Dedifferentiated amniotic fluid mesenchymal stem cell (primary cell): ENCODE data around the gene PRRT2.
"Not testable (repeated sequence)": the region's sequence is repeated elsewhere in the genome, so short reads cannot be mapped to it uniquely, and the experiment has no call there.

Experiments
- DNase-seq: peaks from one replicate; pipeline ENCODE4 v3.0.0-alpha.2; 2016; ENCODE audit errors: extremely low spot score

The PRRT2 gene

GRCh38 chr16:29790949-29791844, 20.8 kb upstream of the PRRT2 start:
- DNase-seq: no peak

DNA sequence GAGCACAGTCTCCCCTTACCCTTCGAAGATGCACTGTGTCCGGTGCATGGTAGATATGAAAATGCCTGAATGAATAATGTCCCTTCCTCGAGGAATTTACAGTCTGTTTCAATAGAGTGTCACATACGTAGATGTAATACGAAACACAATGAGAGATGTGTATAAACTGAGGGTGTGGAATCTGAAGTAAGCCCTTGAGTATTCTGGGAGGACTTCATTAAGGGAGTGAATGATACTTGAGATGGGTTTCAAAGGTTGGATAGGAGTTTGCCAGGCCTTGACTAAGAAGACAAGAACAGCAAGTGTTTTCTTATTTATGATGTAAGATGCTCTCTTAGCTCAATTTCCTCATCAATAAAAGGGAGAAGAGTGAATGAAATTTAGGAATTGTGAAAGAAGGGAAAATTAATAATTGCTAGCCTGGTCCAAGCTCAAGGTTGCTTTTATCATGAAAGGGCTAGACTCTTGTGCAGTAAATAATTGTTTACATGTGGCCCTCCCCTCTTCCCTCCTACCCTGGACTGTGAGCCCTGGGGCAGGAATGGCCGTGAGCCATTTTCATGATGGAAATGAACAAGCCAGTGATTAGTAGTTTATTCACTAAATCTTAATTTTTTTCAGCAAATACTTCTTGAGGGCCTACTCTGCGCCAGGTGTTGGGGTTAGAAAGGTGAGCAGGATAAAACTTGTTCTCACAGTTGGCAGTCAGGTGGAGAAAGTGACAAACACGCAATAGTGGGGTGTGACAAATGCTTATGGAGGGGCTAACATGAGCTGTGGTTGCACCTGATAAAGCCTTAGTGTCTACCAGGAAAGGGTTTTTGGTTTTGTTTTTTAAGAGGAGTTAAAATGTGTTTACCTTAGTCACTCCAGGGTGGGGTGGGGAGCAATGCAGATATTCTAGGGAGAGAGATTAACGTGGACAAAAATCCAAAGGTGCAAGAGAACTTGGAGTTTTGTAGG, 19.9 kb upstream of the PRRT2 start:
- DNase-seq: no peak

GRCh38 chr16:29793153-29793552, 18.8 kb upstream of the PRRT2 start:
- DNase-seq: not testable (repeated sequence)

DNA sequence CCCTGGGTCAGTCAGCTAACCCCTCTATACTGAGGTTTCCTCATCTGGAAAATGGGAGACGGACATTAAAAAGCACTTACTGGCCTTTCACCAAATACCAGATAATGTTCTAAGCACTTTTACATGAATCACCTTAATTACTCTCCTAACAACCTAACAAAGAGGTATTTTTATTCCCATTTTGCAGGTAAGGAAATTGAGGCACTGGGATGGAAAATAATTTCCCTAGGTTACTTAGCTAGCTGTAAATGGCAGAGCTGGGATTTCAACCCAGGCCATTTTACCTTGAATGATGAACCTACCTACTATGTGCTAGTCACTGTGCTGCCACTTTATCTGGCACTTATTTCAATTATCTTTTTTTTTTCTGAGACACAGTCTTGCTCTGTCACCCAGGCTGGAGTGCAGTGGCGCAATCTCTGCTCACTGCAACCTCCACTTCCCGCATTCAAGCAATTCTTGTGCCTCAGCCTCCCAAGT, 17.7 kb upstream of the PRRT2 start:
- no peak for DNase-seq

DNA sequence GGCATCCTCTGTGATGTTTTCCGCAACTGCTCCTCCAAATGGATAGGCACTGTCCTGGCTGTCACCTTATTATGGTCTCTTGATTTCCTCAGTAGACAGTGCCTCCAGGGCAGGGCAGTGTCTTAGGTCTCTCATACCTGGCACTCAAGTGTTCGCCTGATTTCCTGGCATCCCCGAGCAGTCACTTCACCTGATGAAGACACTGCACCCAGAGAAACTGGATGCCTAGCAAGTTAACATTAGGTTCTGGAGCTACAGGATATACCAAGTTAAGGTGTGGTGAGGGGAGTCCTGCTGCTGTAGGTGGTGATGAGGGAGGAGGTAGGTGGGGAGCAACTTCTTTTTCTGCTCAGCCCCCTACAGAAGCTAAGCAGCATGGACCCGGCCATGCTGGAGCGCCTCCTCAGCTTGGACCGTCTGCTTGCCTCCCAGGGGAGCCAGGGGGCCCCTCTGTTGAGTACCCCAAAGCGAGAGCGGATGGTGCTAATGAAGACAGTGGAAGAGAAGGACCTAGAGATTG, 9.5 kb upstream of the PRRT2 start:
- DNase-seq: no peak

- no peak for DNase-seq
Measured at GRCh38 chr16:29804020-29804419, 8.0 kb upstream of the PRRT2 start.

DNA sequence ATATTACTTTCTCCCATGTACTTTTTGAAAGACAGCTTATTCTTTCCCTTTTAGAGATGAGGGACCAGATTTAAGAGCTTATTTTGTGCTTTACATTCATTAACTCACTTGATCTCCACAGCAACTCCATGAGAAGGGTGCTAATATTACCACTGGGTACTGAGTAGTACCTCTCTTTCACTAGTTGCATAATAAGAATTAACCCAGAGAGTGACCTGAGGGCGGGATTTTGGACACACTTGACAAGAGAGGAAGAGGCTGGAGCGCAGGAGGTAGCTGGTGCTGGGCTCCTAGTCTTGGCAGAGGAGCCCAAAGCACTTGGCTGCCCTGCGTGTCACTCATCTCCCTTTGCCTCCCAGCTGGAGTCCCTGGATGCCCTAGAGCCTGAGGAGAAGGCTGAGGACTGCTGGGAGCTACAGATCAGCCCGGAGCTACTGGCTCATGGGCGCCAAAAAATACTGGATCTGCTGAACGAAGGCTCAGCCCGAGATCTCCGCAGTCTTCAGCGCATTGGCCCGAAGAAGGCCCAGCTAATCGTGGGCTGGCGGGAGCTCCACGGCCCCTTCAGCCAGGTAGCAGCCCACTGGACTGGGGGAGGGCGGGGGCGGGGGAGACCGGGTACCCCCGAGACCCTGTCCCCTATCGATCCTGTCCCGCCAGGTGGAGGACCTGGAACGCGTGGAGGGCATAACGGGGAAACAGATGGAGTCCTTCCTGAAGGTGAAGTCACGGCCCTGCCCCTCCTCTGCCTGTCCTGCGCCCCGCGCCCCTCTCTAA, 7.3 kb upstream of the PRRT2 start:
- DNase-seq: no peak

DNA sequence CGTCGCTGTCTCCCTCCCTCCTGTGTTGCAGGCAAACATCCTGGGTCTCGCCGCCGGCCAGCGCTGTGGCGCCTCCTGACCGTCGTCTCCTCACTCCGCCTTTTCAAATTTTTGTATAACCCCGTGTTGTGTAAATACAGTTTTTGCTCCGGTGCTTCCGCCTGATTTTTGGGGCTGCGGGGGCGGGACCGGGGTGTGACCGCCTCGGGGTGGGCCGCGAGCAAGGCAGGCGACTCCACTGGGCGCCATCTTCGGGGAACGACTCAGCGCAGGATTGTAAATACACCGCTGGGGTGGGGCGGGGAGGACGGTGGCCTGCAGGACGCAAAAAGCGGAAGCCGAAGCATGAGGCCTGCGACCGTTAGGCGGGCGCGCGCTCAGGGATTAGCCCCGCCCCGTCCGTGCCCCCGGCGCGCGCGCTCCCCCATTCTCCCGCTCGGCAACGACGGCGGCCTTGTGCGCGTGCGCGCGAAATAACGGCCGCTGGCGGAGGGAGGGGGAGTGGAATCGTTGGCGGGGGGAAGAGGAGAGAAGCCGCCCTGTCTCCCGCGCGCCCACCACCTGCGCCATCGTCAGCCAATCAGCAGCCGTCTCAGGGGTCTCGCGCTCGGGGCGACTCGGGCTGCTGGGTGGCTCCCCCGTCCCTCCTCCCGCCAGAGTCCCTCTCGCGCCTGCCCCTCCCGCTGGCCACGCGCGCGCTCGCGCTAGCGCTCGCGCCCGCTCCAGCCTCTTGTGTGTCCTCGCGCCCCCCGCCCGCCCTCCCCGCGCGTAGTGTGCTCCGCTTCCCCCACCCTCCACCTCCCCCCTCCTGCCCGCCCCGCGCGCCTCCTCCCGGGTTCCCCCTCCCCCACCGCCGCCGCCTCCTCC, 6.5 kb upstream of the PRRT2 start:
- DNase-seq: peak; percentile 96

GRCh38 chr16:29806099-29806579, 5.9 kb upstream of the PRRT2 start, which contains the start of gene MAZ:
MAZ (plus strand) TSS chr16:29806529; CDS start chr16:29806702, 173 bp downstream.
- DNase-seq: peak; percentile 38

GRCh38 chr16:29806641-29807425, 5.2 kb upstream of the PRRT2 start:
- DNase-seq: no peak

DNA sequence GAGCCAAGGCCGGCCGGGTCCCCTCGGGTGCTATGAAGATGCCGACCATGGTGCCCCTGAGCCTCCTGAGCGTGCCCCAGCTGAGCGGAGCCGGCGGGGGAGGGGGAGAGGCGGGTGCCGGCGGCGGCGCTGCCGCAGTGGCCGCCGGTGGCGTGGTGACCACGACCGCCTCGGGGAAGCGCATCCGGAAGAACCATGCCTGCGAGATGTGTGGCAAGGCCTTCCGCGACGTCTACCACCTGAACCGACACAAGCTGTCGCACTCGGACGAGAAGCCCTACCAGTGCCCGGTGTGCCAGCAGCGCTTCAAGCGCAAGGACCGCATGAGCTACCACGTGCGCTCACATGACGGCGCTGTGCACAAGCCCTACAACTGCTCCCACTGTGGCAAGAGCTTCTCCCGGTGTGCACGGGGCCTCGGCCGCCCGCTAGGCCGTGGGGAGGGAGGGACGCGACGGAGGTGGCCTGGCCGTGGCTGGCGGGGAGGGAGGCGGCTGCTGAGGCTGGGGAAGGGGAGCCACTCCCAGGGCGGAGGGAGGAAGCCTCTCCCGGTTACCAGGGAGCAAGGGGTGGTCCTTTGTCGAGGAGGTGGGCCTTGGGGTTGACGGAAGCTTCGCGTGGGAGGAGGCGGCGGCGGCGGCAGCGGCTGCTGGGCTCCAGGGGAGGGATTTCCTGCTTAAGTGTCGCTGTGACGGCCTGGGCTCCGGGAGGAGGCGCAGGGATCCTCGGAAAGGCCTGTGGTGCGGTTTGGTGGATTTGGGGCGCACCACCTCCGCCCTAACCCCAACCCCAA, 4.4 kb upstream of the PRRT2 start:
- peak; percentile 85 for DNase-seq

GRCh38 chr16:29808219-29808900, 3.6 kb upstream of the PRRT2 start:
- DNase-seq: no peak

GRCh38 chr16:29809031-29809747, 2.8 kb upstream of the PRRT2 start:
- DNase-seq: no peak

DNA sequence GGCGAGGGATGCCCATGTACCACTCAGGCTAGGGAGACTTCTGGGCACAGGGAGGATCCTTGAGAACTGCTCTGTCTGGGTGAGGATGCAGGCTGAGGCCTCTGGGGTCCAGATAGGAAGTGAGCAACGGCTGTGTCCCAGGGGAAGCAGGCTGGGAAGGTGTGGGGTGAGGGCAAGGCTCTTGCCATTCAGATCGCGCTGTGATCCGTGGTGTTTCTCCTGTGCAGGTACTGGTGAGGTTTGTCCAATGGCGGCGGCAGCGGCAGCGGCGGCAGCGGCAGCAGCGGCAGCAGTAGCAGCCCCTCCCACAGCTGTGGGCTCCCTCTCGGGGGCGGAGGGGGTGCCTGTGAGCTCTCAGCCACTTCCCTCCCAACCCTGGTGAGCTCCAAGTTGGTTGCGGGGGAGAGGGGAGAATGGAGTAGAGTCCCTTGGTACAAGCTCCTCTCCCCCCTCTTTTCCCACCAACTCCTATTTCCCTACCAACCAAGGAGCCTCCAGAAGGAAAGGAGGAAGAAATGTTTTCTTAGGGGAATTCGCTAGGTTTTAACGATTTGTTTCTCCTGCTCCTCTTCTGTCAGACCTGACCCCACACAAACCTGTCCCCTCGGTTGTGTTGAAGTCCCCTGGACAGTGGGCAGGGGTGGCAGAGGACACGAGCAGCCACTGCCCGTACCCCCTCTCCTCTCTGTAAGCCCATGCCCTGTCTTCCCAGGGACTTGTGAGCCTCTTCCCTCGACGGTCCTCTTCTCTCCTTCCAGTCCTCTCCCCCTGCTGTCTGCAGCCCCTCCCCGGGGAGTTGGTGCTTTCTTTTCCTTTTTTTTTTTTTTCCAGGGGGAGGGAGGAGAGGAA, 1.9 kb upstream of the PRRT2 start:
- DNase-seq: no peak

- DNase-seq: no peak
Measured at GRCh38 chr16:29810699-29811169, 1.3 kb upstream of the PRRT2 start.
